Calu3 (cell line): ENCODE measurements around the gene PMFBP1. TPM values are rescaled to one million over a fixed set of nuclear protein-coding genes. Genes with fewer than 3 reads are reported as not detected.
A peak's percentile ranks its signal among the peaks of the same experiment; 100 is the strongest.

Source experiments
- BruUV-seq: library from RNA; stranded (reverse); fragments of 400-500 nt; replicated peaks from 2 replicates; lab custom pipeline; 2021; lab: Mats Ljungman, UMichigan
- CTCF ChIA-PET: fragments of 300-600 bp; sonication (Branson Sonifier 250); formaldehyde crosslinking; loops from one replicate; lab custom pipeline; 2022; ENCODE audit warnings: antibody characterized with exemption; lab: Charles Lee
- DNase-seq: peaks from one replicate; pipeline ENCODE4 v3.0.0; 2022
- H3K27ac Mint-ChIP-seq: one replicate; pipeline ENCODE4 v1.8.0; 2022; ENCODE audit warnings: mixed read lengths; ENCODE audit not compliant: unreplicated experiment
- H3K27me3 Mint-ChIP-seq: one replicate; pipeline ENCODE4 v1.8.0; 2022; ENCODE audit warnings: mixed read lengths; ENCODE audit not compliant: unreplicated experiment
- H3K36me3 Mint-ChIP-seq: one replicate; pipeline ENCODE4 v1.8.0; 2022; ENCODE audit warnings: mild to moderate bottlenecking, moderate library complexity, mixed read lengths; ENCODE audit not compliant: insufficient read depth, unreplicated experiment
- H3K4me1 Mint-ChIP-seq: one replicate; pipeline ENCODE4 v1.8.0; 2022; ENCODE audit warnings: mild to moderate bottlenecking, low read depth, mixed read lengths; ENCODE audit not compliant: unreplicated experiment
- H3K4me3 Mint-ChIP-seq: one replicate; pipeline ENCODE4 v1.8.0; 2022; ENCODE audit warnings: mild to moderate bottlenecking, low read depth, moderate library complexity, mixed read lengths; ENCODE audit not compliant: unreplicated experiment
- H3K9me3 Mint-ChIP-seq: one replicate; pipeline ENCODE4 v1.8.0; 2022; ENCODE audit warnings: low read depth, mixed read lengths; ENCODE audit not compliant: unreplicated experiment
- intact Hi-C: fragments of 100-400 bp; cut with micrococcal nuclease; formaldehyde crosslinking; loops from one replicate; pipeline ENCODE4 v1.10.0; 2022; ENCODE audit not compliant: unreplicated experiment
- total RNA-seq: library from RNA; stranded (reverse); gene quantifications from 2 replicates; pipeline ENCODE4 v1.2.3, GENCODE V29; 2022
- TF ChIP-seq, protein P1 (sequence below): fragments of 200-600 bp; IDR thresholded peaks from one replicate; pipeline ENCODE4 v1.8.0; 2022; ENCODE audit warnings: antibody characterized with exemption; ENCODE audit not compliant: unreplicated experiment

The PMFBP1 gene
- total RNA-seq, 1 experiment from 2014 or later = 8.5 TPM

DNA sequence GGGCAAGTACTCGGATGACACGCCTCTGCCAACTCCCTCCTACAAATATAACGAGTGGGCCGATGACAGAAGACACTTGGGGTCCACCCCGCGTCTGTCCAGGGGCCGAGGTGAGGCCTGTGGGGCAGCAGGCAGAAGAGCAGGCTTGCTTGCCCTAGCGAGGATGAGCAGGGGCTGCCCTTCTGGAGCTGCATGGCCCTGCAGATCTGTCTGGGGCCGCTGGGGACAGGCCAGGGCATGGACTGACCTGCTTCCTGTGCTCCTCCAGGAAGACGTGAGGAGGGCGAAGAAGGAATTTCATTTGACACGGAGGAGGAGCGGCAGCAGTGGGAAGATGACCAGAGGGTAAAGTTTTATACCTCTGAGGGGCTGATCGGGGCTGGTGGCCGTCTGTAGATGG, 73.0 kb downstream of the PMFBP1 start:
- Mint-ChIP-seq H3K27ac (no peak overlapping the region), H3K4me1 (peaks cover 14% of the 10 kb centered on the region), H3K4me3 (no peak overlapping the region), H3K36me3 (peaks cover 59% of the 10 kb centered on the region), H3K27me3 (no peaks in the 10 kb centered on the region), H3K9me3 (no peaks in the 10 kb centered on the region)
- intact Hi-C loops = loop anchor here (1.0 kb wide), 1 partner anchor 33 kb away; no protein-coding TSS in a partner anchor
- BruUV-seq = no TSS peak
- no peak for DNase-seq
- TF ChIP-seq, protein P1, sequence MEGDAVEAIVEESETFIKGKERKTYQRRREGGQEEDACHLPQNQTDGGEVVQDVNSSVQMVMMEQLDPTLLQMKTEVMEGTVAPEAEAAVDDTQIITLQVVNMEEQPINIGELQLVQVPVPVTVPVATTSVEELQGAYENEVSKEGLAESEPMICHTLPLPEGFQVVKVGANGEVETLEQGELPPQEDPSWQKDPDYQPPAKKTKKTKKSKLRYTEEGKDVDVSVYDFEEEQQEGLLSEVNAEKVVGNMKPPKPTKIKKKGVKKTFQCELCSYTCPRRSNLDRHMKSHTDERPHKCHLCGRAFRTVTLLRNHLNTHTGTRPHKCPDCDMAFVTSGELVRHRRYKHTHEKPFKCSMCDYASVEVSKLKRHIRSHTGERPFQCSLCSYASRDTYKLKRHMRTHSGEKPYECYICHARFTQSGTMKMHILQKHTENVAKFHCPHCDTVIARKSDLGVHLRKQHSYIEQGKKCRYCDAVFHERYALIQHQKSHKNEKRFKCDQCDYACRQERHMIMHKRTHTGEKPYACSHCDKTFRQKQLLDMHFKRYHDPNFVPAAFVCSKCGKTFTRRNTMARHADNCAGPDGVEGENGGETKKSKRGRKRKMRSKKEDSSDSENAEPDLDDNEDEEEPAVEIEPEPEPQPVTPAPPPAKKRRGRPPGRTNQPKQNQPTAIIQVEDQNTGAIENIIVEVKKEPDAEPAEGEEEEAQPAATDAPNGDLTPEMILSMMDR = no peak
- CTCF ChIA-PET = no interaction called here

DNA sequence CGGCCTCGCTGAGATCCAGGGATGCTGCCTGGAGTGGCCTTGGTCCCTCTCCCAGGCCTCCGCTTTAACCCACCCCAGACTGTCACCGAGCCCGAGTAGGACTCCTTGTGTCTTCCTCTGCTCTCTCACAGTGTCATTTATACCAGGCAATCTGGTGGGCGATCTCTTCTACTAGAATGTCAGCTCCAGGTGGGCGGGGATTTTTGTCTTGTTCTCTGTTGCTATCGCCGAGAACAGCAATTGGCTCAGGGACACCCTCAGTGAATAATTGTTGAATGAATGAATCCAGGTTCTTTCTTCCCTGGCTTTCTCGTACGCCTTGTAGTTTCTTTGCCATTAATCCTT, 77.7 kb downstream of the PMFBP1 start:
- BruUV-seq = no TSS peak
- DNase-seq = no peak
- Mint-ChIP-seq H3K36me3 (peaks cover 53% of the 10 kb centered on the region), H3K27ac (peak overlapping the region; percentile 91), H3K4me1 (peaks cover 36% of the 10 kb centered on the region), H3K4me3 (peak overlapping the region; percentile 93), H3K9me3 (no peaks in the 10 kb centered on the region), H3K27me3 (no peaks in the 10 kb centered on the region)
- CTCF ChIA-PET = interaction anchor here (0.5 to 0.6 kb wide), 2 partner anchors 529 to 745 kb away, joined by 3 to 4 read pairs; no protein-coding TSS in a partner anchor
- TF ChIP-seq, protein P1 = no peak
- intact Hi-C loops = no loop called here

DNA sequence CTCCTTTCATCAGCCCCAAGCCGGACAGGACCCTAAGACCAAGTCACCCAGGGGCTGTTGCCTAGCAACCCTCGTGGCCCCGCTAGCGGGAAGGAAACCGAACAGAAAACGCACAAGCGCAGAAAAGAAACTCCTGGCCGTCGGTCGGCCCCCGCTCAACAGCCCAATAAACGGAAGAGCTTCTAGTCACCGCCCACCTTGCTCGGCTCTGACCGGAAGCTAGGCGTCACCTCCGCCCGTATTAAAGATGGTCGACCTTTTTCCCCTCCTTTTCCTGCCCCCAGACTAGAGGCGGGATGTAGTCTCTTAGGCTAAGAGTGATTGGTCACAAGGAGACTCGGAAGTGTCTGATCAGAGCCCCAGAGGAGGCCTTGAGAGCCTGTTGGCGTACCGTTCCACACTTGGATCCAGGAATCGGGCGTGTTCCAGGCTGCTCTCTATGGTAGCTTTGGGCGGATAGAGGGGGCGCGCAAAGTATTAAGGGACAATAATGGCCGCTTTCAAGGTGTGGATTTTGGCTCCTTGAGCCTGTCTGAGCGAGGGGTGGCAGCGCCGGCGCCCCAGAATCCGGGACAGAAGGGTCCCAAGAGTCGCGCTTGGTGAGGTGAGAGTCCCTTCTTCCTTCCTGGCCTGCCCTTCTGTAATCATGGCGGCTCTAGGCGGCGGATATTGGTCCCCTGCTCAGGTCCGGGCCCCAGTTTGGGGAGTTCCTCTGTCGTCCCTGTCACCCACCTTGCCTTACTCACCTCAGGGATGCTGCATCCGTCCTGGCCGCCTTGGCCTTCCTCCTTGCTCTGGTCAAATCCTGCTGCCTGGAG, 78.3 kb downstream of the PMFBP1 start, which contains the start of the genes DHX38 and TXNL4B:
TSS of gene DHX38 (plus strand) at position 400 of the 818 bp plus-strand sequence. CDS start 2,311 bp downstream, outside the sequence.
TSS of gene TXNL4B (minus strand) at position 173 of the 818 bp plus-strand sequence. CDS start 2,871 bp downstream, outside the sequence.
- intact Hi-C loops = no loop called here
- TF ChIP-seq, protein P1 = no peak
- DNase-seq = peak; percentile 95
- Mint-ChIP-seq H3K36me3 (peaks cover 52% of the 10 kb centered on the region), H3K27ac (peak within 1 kb of the TSS; percentile 91), H3K9me3 (no peaks in the 10 kb centered on the region), H3K4me1 (peaks cover 36% of the 10 kb centered on the region), H3K27me3 (no peaks in the 10 kb centered on the region), H3K4me3 (peak within 1 kb of the TSS; percentile 93)
- CTCF ChIA-PET = interaction anchor here (0.5 to 0.6 kb wide), 3 partner anchors 14 to 995 kb away, joined by 3 to 4 read pairs (median 3); no protein-coding TSS in a partner anchor
- BruUV-seq = no TSS peak

DNA sequence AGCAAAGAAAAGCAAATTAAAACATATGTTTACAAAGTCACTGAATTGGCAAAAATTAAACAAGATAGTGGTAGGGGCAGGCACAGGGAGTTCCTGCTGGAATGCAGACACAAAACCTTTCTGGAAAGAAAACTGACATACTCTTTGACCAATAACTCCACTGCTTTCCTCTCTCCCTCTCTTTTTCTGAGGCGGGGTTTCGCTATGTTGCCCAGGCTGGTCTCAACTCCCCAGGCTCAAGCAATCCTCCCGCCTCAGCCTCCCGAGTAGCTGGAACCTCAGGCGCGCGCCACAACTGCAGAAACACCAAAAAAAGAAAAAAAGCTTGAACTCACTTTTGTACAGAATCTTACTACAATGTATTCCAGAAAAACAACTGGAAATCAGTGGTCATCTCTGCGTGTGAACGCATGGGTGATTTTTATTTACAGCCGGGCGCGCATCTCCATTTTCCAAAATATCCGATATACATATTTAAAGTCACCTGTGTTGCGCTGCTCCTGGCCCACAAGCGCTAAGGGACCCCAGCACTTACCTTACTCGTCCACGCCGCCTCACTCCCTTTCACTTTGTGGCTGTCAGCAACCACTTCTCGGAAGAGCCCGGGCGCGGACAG, 79.0 kb downstream of the PMFBP1 start:
- BruUV-seq = TSS peak; percentile 51
- intact Hi-C loops = no loop called here
- TF ChIP-seq, protein P1 = no peak
- peak overlapping the region; percentile 91 for H3K27ac Mint-ChIP-seq
- H3K36me3 Mint-ChIP-seq = peaks cover 47% of the 10 kb centered on the region
- peak; percentile 40 for DNase-seq
- H3K27me3 Mint-ChIP-seq = no peaks in the 10 kb centered on the region
- no peaks in the 10 kb centered on the region for H3K9me3 Mint-ChIP-seq
- H3K4me1 Mint-ChIP-seq = peaks cover 36% of the 10 kb centered on the region
- CTCF ChIA-PET = interaction anchor here (0.6 kb wide), 1 partner anchor 13 kb away, joined by 3 read pairs; no protein-coding TSS in a partner anchor
- peak overlapping the region; percentile 93 for H3K4me3 Mint-ChIP-seq
